ENCODE measurements around the gene APLNR. TPM values are rescaled to one million over a fixed set of nuclear protein-coding genes. Genes with fewer than 3 reads are reported as not detected.

The APLNR gene
- total RNA-seq, 3 donors from 2014 or later = 0.44 to 3.3 (median 0.80) TPM

GRCh38 chr11:57235761-57236703 is 1.0 kb downstream of the APLNR start:
- Histone ChIP-seq H3K27ac (no peak overlapping the region), H3K4me1 (no peaks in the 10 kb centered on the region), H3K27me3 (peaks cover 0 to 25% of the 10 kb centered on the region in 2 donors), H3K9me3 (no peaks in the 10 kb centered on the region), H3K4me3 (no peak overlapping the region), H3K36me3 (no peaks in the 10 kb centered on the region)
- TF ChIP-seq POLR2A (IDR thresholded peaks at IDR 0.05) = no peak
- no peak for TF ChIP-seq POLR2AphosphoS5 (IDR thresholded peaks at IDR 0.05)
- no peak for TF ChIP-seq CTCF (IDR thresholded peaks at IDR 0.05)
- intact Hi-C loops (cut with DNase I; ENCODE audit: low total_unique reads) = no loop called here
- DNase-seq (ENCODE audit: low spot score in 2 of 2) = no peak

GRCh38 chr11:57233702-57234101 is 3.3 kb downstream of the APLNR start:
- no peaks in the 10 kb centered on the region for H3K36me3 ChIP-seq

GRCh38 chr11:57231539-57232253 is 5.4 kb downstream of the APLNR start:
- H3K4me3 ChIP-seq = no peak overlapping the region
- intact Hi-C loops (cut with DNase I; ENCODE audit: low total_unique reads) = no loop called here
- no peaks in the 10 kb centered on the region for H3K9me3 ChIP-seq
- DNase-seq (ENCODE audit: low spot score in 2 of 2) = no peak
- no peak for TF ChIP-seq POLR2A (IDR thresholded peaks at IDR 0.05)
- no peak for TF ChIP-seq POLR2AphosphoS5 (IDR thresholded peaks at IDR 0.05)
- no peak for TF ChIP-seq CTCF (IDR thresholded peaks at IDR 0.05)
- no peak overlapping the region for H3K27ac ChIP-seq
- no peaks in the 10 kb centered on the region for H3K4me1 ChIP-seq
- no peaks in the 10 kb centered on the region for H3K36me3 ChIP-seq
- H3K27me3 ChIP-seq = peaks cover 0 to 21% of the 10 kb centered on the region in 2 donors

More at GRCh38 chr11:57233702-57234101, 3.3 kb downstream of the APLNR start:
- Histone ChIP-seq H3K4me3 (no peak overlapping the region), H3K27me3 (peaks cover 0 to 25% of the 10 kb centered on the region in 2 donors), H3K9me3 (no peaks in the 10 kb centered on the region), H3K4me1 (no peaks in the 10 kb centered on the region), H3K27ac (no peak overlapping the region)
- intact Hi-C loops (cut with DNase I; ENCODE audit: low total_unique reads) = no loop called here
- no peak for TF ChIP-seq POLR2AphosphoS5 (IDR thresholded peaks at IDR 0.05)
- no peak for TF ChIP-seq CTCF (IDR thresholded peaks at IDR 0.05)
- TF ChIP-seq POLR2A (IDR thresholded peaks at IDR 0.05) = no peak
- DNase-seq (ENCODE audit: low spot score in 2 of 2) = no peak

GRCh38 chr11:57230791-57231538 is 6.1 kb downstream of the APLNR start:
- Histone ChIP-seq H3K9me3 (no peaks in the 10 kb centered on the region), H3K36me3 (no peaks in the 10 kb centered on the region), H3K27me3 (peaks cover 0 to 16% of the 10 kb centered on the region in 2 donors), H3K4me1 (no peaks in the 10 kb centered on the region), H3K27ac (no peak overlapping the region), H3K4me3 (no peak overlapping the region)
- no peak for TF ChIP-seq POLR2A (IDR thresholded peaks at IDR 0.05)
- no peak for TF ChIP-seq POLR2AphosphoS5 (IDR thresholded peaks at IDR 0.05)
- TF ChIP-seq CTCF (IDR thresholded peaks at IDR 0.05) = no peak
- no peak for DNase-seq (ENCODE audit: low spot score in 2 of 2)
- intact Hi-C loops (cut with DNase I; ENCODE audit: low total_unique reads) = no loop called here

Data from breast epithelium (tissue), 4 donors.